HEK293T (cell line): ENCODE data around the gene RPL18.
"Not testable (repeated sequence)": the region's sequence is repeated elsewhere in the genome, so short reads cannot be mapped to it uniquely, and the experiment has no call there.

Experiments used
- CTCF ChIA-PET: fragments of 350-600 bp; formaldehyde crosslinking; extraction: SDS; loops from one replicate; lab custom pipeline; 2021; ENCODE audit warnings: antibody characterized with exemption, inconsistent platforms; lab: Yijun Ruan, JAX
- POLR2A ChIA-PET: fragments of 350-600 bp; formaldehyde crosslinking; extraction: SDS; loops from one replicate; lab custom pipeline; 2020; ENCODE audit warnings: antibody characterized with exemption, inconsistent platforms; lab: Yijun Ruan, JAX
- DNase-seq: peaks from one replicate; pipeline ENCODE4 v3.0.0; 2012; ENCODE audit warnings: mixed read lengths; ENCODE audit errors: extremely low spot score
- ARNT ChIP-seq: fragments of 450-650 bp; IDR thresholded peaks from 2 replicates; pipeline ENCODE4 v1.6.1; 2017; ENCODE audit warnings: mild to moderate bottlenecking
- BHLHE40 ChIP-seq: fragments of 450-650 bp; IDR thresholded peaks from 2 replicates; pipeline ENCODE4 v1.6.1; 2016; ENCODE audit warnings: mild to moderate bottlenecking, moderate library complexity, borderline replicate concordance
- CTBP1 ChIP-seq: fragments of 450-650 bp; IDR thresholded peaks from 2 replicates; pipeline ENCODE4 v1.6.1; 2016; ENCODE audit warnings: borderline replicate concordance
- ELF4 ChIP-seq: fragments of 450-650 bp; IDR thresholded peaks from 2 replicates; pipeline ENCODE4 v1.6.1; 2017; ENCODE audit warnings: antibody characterized with exemption
- FOXA1 ChIP-seq: fragments of 450-650 bp; IDR thresholded peaks from 2 replicates; pipeline ENCODE4 v1.6.1; 2016; ENCODE audit warnings: mild to moderate bottlenecking
- FOXK2 ChIP-seq: fragments of 450-650 bp; IDR thresholded peaks from 2 replicates; pipeline ENCODE4 v1.6.1; 2016; ENCODE audit warnings: mild to moderate bottlenecking
- FOXM1 ChIP-seq: fragments of 450-650 bp; IDR thresholded peaks from 2 replicates; pipeline ENCODE4 v1.6.1; 2017; ENCODE audit warnings: mild to moderate bottlenecking, borderline replicate concordance
- HDGF ChIP-seq: fragments of 450-650 bp; IDR thresholded peaks from 2 replicates; pipeline ENCODE4 v1.6.1; 2017; ENCODE audit warnings: antibody characterized with exemption, borderline replicate concordance
- L3MBTL2 ChIP-seq: fragments of 450-650 bp; conservative IDR thresholded peaks from 2 replicates; pipeline ENCODE4 v1.6.1; 2016; ENCODE audit warnings: mild to moderate bottlenecking
- LEF1 ChIP-seq: fragments of 450-650 bp; IDR thresholded peaks from 2 replicates; pipeline ENCODE4 v1.6.1; 2017; ENCODE audit warnings: mild to moderate bottlenecking, borderline replicate concordance
- NFRKB ChIP-seq: fragments of 450-650 bp; IDR thresholded peaks from 2 replicates; pipeline ENCODE4 v1.6.1; 2016; ENCODE audit warnings: mild to moderate bottlenecking, moderate library complexity
- PKNOX1 ChIP-seq: fragments of 450-650 bp; IDR thresholded peaks from 2 replicates; pipeline ENCODE4 v1.6.1; 2016
- SP1 ChIP-seq: fragments of 450-650 bp; IDR thresholded peaks from 2 replicates; pipeline ENCODE4 v1.6.1; 2017
- SUZ12 ChIP-seq: fragments of 450-650 bp; IDR thresholded peaks from 2 replicates; pipeline ENCODE4 v1.6.1; 2016; ENCODE audit warnings: mild to moderate bottlenecking
- TARDBP ChIP-seq: fragments of 450-650 bp; IDR thresholded peaks from 2 replicates; pipeline ENCODE4 v1.6.1; 2016
- ZNF384 ChIP-seq: fragments of 450-650 bp; IDR thresholded peaks from 2 replicates; pipeline ENCODE4 v1.6.1; 2016

RPL18 gene

GRCh38 chr19:48595833-48596232 lies 23.1 kb downstream of the RPL18 start:
- TF ChIP-seq TARDBP (no peak), HDGF (no peak), SP1 (no peak), FOXK2 (no peak)
- DNase-seq = no peak
- ChIA-PET POLR2A (interaction anchor here (1.1 kb wide), 1 partner anchor 23 kb away, joined by 3 read pairs; the partner anchor contains the start of genes RPL18 and SPHK2), CTCF (no interaction called here)

GRCh38 chr19:48595171-48595570 lies 23.8 kb downstream of the RPL18 start:
- no peak for DNase-seq
- TF ChIP-seq ZNF384 = no peak
- TF ChIP-seq HDGF = no peak
- CTCF ChIA-PET = no interaction called here
- POLR2A ChIA-PET = interaction anchor here (1.1 kb wide), 1 partner anchor 24 kb away, joined by 3 read pairs; the partner anchor contains the start of genes RPL18 and SPHK2

- TF ChIP-seq HDGF (no peak), ZNF384 (no peak), FOXA1 (no peak), TARDBP (no peak), SUZ12 (no peak), NFRKB (no peak), PKNOX1 (no peak), FOXM1 (no peak)
- CTCF ChIA-PET = interaction anchor here (0.7 to 1.1 kb wide), 2 partner anchors 16 to 27 kb away, joined by 3 to 4 read pairs; partner anchors contain the start of gene SPACA4
- POLR2A ChIA-PET = interaction anchor here (1.0 kb wide), 1 partner anchor 28 kb away, joined by 3 read pairs; the partner anchor contains the start of genes RPL18 and SPHK2
- DNase-seq = no peak
Measured at GRCh38 chr19:48591021-48591420, 28.0 kb downstream of the RPL18 start.

GRCh38 chr19:48588670-48589401 lies 30.1 kb downstream of the RPL18 start:
- CTCF ChIA-PET = interaction anchor here (0.6 to 1.5 kb wide), 9 partner anchors 12 to 267 kb away, joined by 3 to 7 read pairs (median 5); partner anchors contain the start of gene CA11
- peak; percentile 90 for DNase-seq
- POLR2A ChIA-PET = interaction anchor here (1.4 to 1.5 kb wide), 3 partner anchors 30 to 80 kb away, joined by 5 to 6 read pairs (median 5); partner anchors contain the start of genes RPL18 and SPHK2
- TF ChIP-seq CTBP1 = peak; percentile 34; the same call in 1 of the 2 replicates
- TF ChIP-seq BHLHE40 = no peak
- 0 out of 2 replicates have a peak, but pooled peaks have one; percentile 31 for TF ChIP-seq TARDBP
- TF ChIP-seq SUZ12 = no peak
- TF ChIP-seq ARNT = no peak
- TF ChIP-seq L3MBTL2 = peak; percentile 86
- TF ChIP-seq NFRKB = no peak
- no peak for TF ChIP-seq HDGF
- no peak for TF ChIP-seq FOXK2
- TF ChIP-seq ZNF384 = peak; percentile 38; the same call in 1 of the 2 replicates
- TF ChIP-seq PKNOX1 = 0 out of 2 replicates have a peak, but pooled peaks have one; percentile 34
- TF ChIP-seq SP1 = no peak
- TF ChIP-seq FOXM1 = peak; percentile 72; the same call in 1 of the 2 replicates
- no peak for TF ChIP-seq LEF1
- no peak for TF ChIP-seq FOXA1
- no peak for TF ChIP-seq ELF4

- no peak for DNase-seq
- CTCF ChIA-PET = interaction anchor here (0.9 to 4.0 kb wide), 2 partner anchors 80 to 98 kb away, joined by 3 to 52 read pairs; no protein-coding TSS in a partner anchor
- POLR2A ChIA-PET = interaction anchor here (1.3 to 1.4 kb wide), 2 partner anchors 73 to 196 kb away, joined by 3 read pairs; partner anchors contain the start of gene KDELR1
- TF ChIP-seq FOXA1 = no peak
- TF ChIP-seq FOXK2 = no peak
- TF ChIP-seq SP1 = no peak
- no peak for TF ChIP-seq ELF4
- TF ChIP-seq L3MBTL2 = no peak
Measured at GRCh38 chr19:48587387-48587786, 31.6 kb downstream of the RPL18 start.

GRCh38 chr19:48582168-48582567 lies 36.8 kb downstream of the RPL18 start:
- DNase-seq = no peak

GRCh38 chr19:48578891-48579290 lies 40.1 kb downstream of the RPL18 start:
- POLR2A ChIA-PET = no interaction called here
- TF ChIP-seq NFRKB (no peak), SUZ12 (no peak), ARNT (no peak), PKNOX1 (no peak), ELF4 (no peak), ZNF384 (no peak), TARDBP (no peak), BHLHE40 (no peak), CTBP1 (no peak), SP1 (no peak), L3MBTL2 (no peak), FOXK2 (no peak), HDGF (no peak), FOXA1 (no peak), FOXM1 (no peak), LEF1 (no peak)
- no peak for DNase-seq
- CTCF ChIA-PET = no interaction called here

More at GRCh38 chr19:48582168-48582567, 36.8 kb downstream of the RPL18 start:
- ChIA-PET CTCF (no interaction called here), POLR2A (no interaction called here)
- TF ChIP-seq HDGF = no peak
- TF ChIP-seq CTBP1 = no peak
- no peak for TF ChIP-seq SUZ12
- TF ChIP-seq BHLHE40 = no peak
- TF ChIP-seq SP1 = no peak
- TF ChIP-seq FOXM1 = no peak

GRCh38 chr19:48577908-48578307 lies 41.1 kb downstream of the RPL18 start:
- CTCF ChIA-PET, DNase-seq, POLR2A ChIA-PET: not testable (repeated sequence)
